OCI-LY3 (cell line): ENCODE data around the gene STAT5A.

ENCODE experiments used
- CTCF ChIP-seq: fragments of 200-600, 300-600 bp; sonication (generic); IDR thresholded peaks from 2 replicates; pipeline ENCODE4 v1.5.1; 2014; ENCODE audit warnings: antibody characterized with exemption, low read length, low read depth
- EZH2phosphoT487 ChIP-seq: fragments of 200-600 bp; shearing (Covaris generic); IDR thresholded peaks from 2 replicates; pipeline ENCODE4 v1.6.1; 2018; ENCODE audit warnings: antibody characterized with exemption, mixed run types, low read depth

GRCh38 chr17:42294469-42295398, 6.4 kb downstream of the STAT5A start:
- TF ChIP-seq CTCF = no peak
- TF ChIP-seq EZH2phosphoT487 = no peak
